GM18951 (cell line): ENCODE measurements around the gene OR10H4.
"Not testable (repeated sequence)": the region's sequence is repeated elsewhere in the genome, so short reads cannot be mapped to it uniquely, and the experiment has no call there.

Experiments
- POLR2A ChIP-seq: IDR thresholded peaks from 4 replicates; pipeline ENCODE4 v1.6.1; 2011; ENCODE audit warnings: mild to moderate bottlenecking; ENCODE audit not compliant: insufficient read length, insufficient read depth; ENCODE audit errors: extremely low read depth
- in situ Hi-C: fragments of 300-500 bp; cut with MboI; formaldehyde crosslinking; loops from one replicate; pipeline ENCODE4 v1.12.0; 2022; ENCODE audit warnings: low sequenced_read_pairs, mixed read lengths, inconsistent platforms; ENCODE audit not compliant: unreplicated experiment

Gene OR10H4

GRCh38 chr19:15948223-15949058 is at the start of gene OR10H4:
OR10H4 (plus strand) TSS chr19:15949008; CDS start chr19:15949008, 0 bp downstream.
- TF ChIP-seq POLR2A = no peak
- in situ Hi-C loops = no loop called here

- in situ Hi-C loops = not testable (repeated sequence)
These were observed 49.2 kb upstream of the OR10H4 start for GRCh38 chr19:15899561-15899960.

GRCh38 chr19:15900032-15900431 is 48.8 kb upstream of the OR10H4 start:
- in situ Hi-C loops = not testable (repeated sequence)

GRCh38 chr19:15900504-15900903 is 48.3 kb upstream of the OR10H4 start:
- in situ Hi-C loops = no loop called here
- no peak for TF ChIP-seq POLR2A

GRCh38 chr19:15902254-15902653 is 46.6 kb upstream of the OR10H4 start:
- in situ Hi-C loops = no loop called here
- no peak for TF ChIP-seq POLR2A

GRCh38 chr19:15902898-15903297 is 45.9 kb upstream of the OR10H4 start:
- in situ Hi-C loops = not testable (repeated sequence)

- in situ Hi-C loops = loop anchor here (5.0 kb wide), 1 partner anchor 198 kb away; no protein-coding TSS in a partner anchor
These were observed 43.8 kb upstream of the OR10H4 start for GRCh38 chr19:15905026-15905425.

GRCh38 chr19:15911599-15912235 is 37.1 kb upstream of the OR10H4 start:
- TF ChIP-seq POLR2A = no peak
- in situ Hi-C loops = no loop called here

More at GRCh38 chr19:15905026-15905425, 43.8 kb upstream of the OR10H4 start:
- no peak for TF ChIP-seq POLR2A

GRCh38 chr19:15913384-15913783 is 35.4 kb upstream of the OR10H4 start:
- TF ChIP-seq POLR2A = no peak
- in situ Hi-C loops = no loop called here

- no peak for TF ChIP-seq POLR2A
- in situ Hi-C loops = no loop called here
These were observed 35.0 kb upstream of the OR10H4 start for GRCh38 chr19:15913830-15914229.

GRCh38 chr19:15915109-15915508 is 33.7 kb upstream of the OR10H4 start:
- in situ Hi-C loops = no loop called here

GRCh38 chr19:15919243-15919642 is 29.6 kb upstream of the OR10H4 start:
- TF ChIP-seq POLR2A = no peak
- in situ Hi-C loops = no loop called here

More at GRCh38 chr19:15915109-15915508, 33.7 kb upstream of the OR10H4 start:
- TF ChIP-seq POLR2A = no peak

- no peak for TF ChIP-seq POLR2A
- in situ Hi-C loops = no loop called here
These were observed 26.8 kb upstream of the OR10H4 start for GRCh38 chr19:15922021-15922420.

- in situ Hi-C loops = no loop called here
- TF ChIP-seq POLR2A = no peak
These were observed 25.1 kb upstream of the OR10H4 start for GRCh38 chr19:15923702-15924101.
